ENCODE results near the gene KDM3A.

KDM3A gene

GRCh38 chr2:86416146-86416545 is 25.0 kb upstream of the KDM3A start:
- Histone ChIP-seq H2BK120ac (ENCODE audit: insufficient read depth, low read length, poor library complexity) (no peak overlapping the region), H4K8ac (ENCODE audit: low read depth, low read length) (no peak overlapping the region), H3K4ac (ENCODE audit: low read depth, low read length) (no peak overlapping the region), H3K9ac (ENCODE audit: low read length) (no peak overlapping the region), H4K12ac (ENCODE audit: low read depth, low read length) (no peak overlapping the region), H2BK12ac (ENCODE audit: low read length) (no peak overlapping the region), H3K4me3 (ENCODE audit: low read depth, low read length) (no peak overlapping the region), H4K91ac (ENCODE audit: low read depth, low read length) (no peak overlapping the region), H3K4me1 (ENCODE audit: control insufficient read depth in 1 of 2, insufficient read depth in 2 of 2, low read length in 2 of 2) (no peaks in the 10 kb centered on the region), H3K36me3 (ENCODE audit: control insufficient read depth in 1 of 2, insufficient read depth in 2 of 2, low read length in 2 of 2) (no peaks in the 10 kb centered on the region), H2BK5ac (ENCODE audit: low read depth, low read length, poor library complexity) (no peak overlapping the region), H3K79me2 (ENCODE audit: control insufficient read depth, insufficient read depth, low read length, poor library complexity) (no peaks in the 10 kb centered on the region), H3K4me2 (ENCODE audit: low read length) (no peak overlapping the region), H2AFZ (ENCODE audit: insufficient read depth, low read length, poor library complexity) (no peak overlapping the region), H3K79me1 (ENCODE audit: low read length) (no peaks in the 10 kb centered on the region), H3K27me3 (ENCODE audit: insufficient read depth, low read length) (no peaks in the 10 kb centered on the region), H2AK5ac (ENCODE audit: low read length) (no peak overlapping the region), H3K18ac (ENCODE audit: low read length) (no peak overlapping the region), H3K23ac (ENCODE audit: low read length) (no peak overlapping the region), H3K9me3 (ENCODE audit: insufficient read depth, low read depth, low read length) (no peaks in the 10 kb centered on the region), H3K14ac (ENCODE audit: low read length) (no peak overlapping the region), H3K27ac (ENCODE audit: low read depth, low read length) (no peak overlapping the region)
- no CpG with 5 or more reads among the region's 2 CpGs for WGBS (ENCODE audit: extremely low coverage, insufficient coverage, insufficient read length)
- no peak for DNase-seq

GRCh38 chr2:86417961-86418360 is 23.2 kb upstream of the KDM3A start:
- Histone ChIP-seq H3K9me3 (ENCODE audit: insufficient read depth, low read depth, low read length) (no peaks in the 10 kb centered on the region), H3K4me3 (ENCODE audit: low read depth, low read length) (no peak overlapping the region), H4K12ac (ENCODE audit: low read depth, low read length) (no peak overlapping the region), H4K91ac (ENCODE audit: low read depth, low read length) (no peak overlapping the region), H3K23ac (ENCODE audit: low read length) (no peak overlapping the region), H2BK12ac (ENCODE audit: low read length) (no peak overlapping the region), H3K36me3 (ENCODE audit: control insufficient read depth in 1 of 2, insufficient read depth in 2 of 2, low read length in 2 of 2) (no peaks in the 10 kb centered on the region), H2BK120ac (ENCODE audit: insufficient read depth, low read length, poor library complexity) (no peak overlapping the region), H3K4me1 (ENCODE audit: control insufficient read depth in 1 of 2, insufficient read depth in 2 of 2, low read length in 2 of 2) (no peaks in the 10 kb centered on the region), H3K79me2 (ENCODE audit: control insufficient read depth, insufficient read depth, low read length, poor library complexity) (no peaks in the 10 kb centered on the region), H3K79me1 (ENCODE audit: low read length) (no peaks in the 10 kb centered on the region), H3K4me2 (ENCODE audit: low read length) (no peak overlapping the region), H2AK5ac (ENCODE audit: low read length) (no peak overlapping the region), H3K27me3 (ENCODE audit: insufficient read depth, low read length) (no peaks in the 10 kb centered on the region), H3K14ac (ENCODE audit: low read length) (no peak overlapping the region), H3K27ac (ENCODE audit: low read depth, low read length) (no peak overlapping the region), H2BK5ac (ENCODE audit: low read depth, low read length, poor library complexity) (no peak overlapping the region), H3K9ac (ENCODE audit: low read length) (no peak overlapping the region), H3K18ac (ENCODE audit: low read length) (no peak overlapping the region), H2AFZ (ENCODE audit: insufficient read depth, low read length, poor library complexity) (no peak overlapping the region), H3K4ac (ENCODE audit: low read depth, low read length) (no peak overlapping the region), H4K8ac (ENCODE audit: low read depth, low read length) (no peak overlapping the region)
- DNase-seq: peak; percentile 60 to 68
- no CpG with 5 or more reads among the region's 1 CpG for WGBS (ENCODE audit: extremely low coverage, insufficient coverage, insufficient read length)

DNA sequence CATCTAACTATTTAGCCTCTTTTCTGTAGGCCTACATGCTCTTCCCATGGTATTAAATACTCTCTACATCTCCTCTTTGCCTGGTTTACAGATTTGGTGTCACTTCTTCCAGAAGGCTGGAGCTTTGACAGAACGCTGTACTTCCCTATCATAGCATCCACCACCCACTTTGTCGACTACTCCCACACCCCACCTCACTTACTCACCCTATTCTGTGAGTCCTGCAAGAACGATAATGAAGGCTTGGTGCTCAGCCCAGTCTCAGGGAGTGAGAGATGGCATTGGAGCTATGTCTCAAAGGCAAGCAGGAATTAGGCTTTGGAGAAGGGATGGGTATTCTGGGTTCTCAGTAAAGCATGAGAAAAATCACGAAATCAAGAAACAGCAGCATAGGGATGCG is 20.3 kb upstream of the KDM3A start:
- no peaks in the 10 kb centered on the region for H3K4me1 ChIP-seq (ENCODE audit: control insufficient read depth in 1 of 2, insufficient read depth in 2 of 2, low read length in 2 of 2)
- no peak overlapping the region for H4K8ac ChIP-seq (ENCODE audit: low read depth, low read length)
- no peak overlapping the region for H2AFZ ChIP-seq (ENCODE audit: insufficient read depth, low read length, poor library complexity)
- no peak overlapping the region for H2BK5ac ChIP-seq (ENCODE audit: low read depth, low read length, poor library complexity)
- no peak overlapping the region for H3K27ac ChIP-seq (ENCODE audit: low read depth, low read length)
- no peak overlapping the region for H3K9ac ChIP-seq (ENCODE audit: low read length)
- H3K4me3 ChIP-seq (ENCODE audit: low read depth, low read length): no peak overlapping the region
- no peak overlapping the region for H3K4me2 ChIP-seq (ENCODE audit: low read length)
- H3K27me3 ChIP-seq (ENCODE audit: insufficient read depth, low read length): no peaks in the 10 kb centered on the region
- no peak overlapping the region for H2BK12ac ChIP-seq (ENCODE audit: low read length)
- no peak for DNase-seq
- H3K18ac ChIP-seq (ENCODE audit: low read length): no peak overlapping the region
- H3K79me2 ChIP-seq (ENCODE audit: control insufficient read depth, insufficient read depth, low read length, poor library complexity): no peaks in the 10 kb centered on the region
- H3K79me1 ChIP-seq (ENCODE audit: low read length): no peaks in the 10 kb centered on the region
- H2AK5ac ChIP-seq (ENCODE audit: low read length): no peak overlapping the region
- no peak overlapping the region for H3K23ac ChIP-seq (ENCODE audit: low read length)
- no peak overlapping the region for H4K91ac ChIP-seq (ENCODE audit: low read depth, low read length)
- no peak overlapping the region for H3K4ac ChIP-seq (ENCODE audit: low read depth, low read length)
- H3K9me3 ChIP-seq (ENCODE audit: insufficient read depth, low read depth, low read length): no peaks in the 10 kb centered on the region
- no peak overlapping the region for H3K14ac ChIP-seq (ENCODE audit: low read length)
- H4K12ac ChIP-seq (ENCODE audit: low read depth, low read length): no peak overlapping the region
- H2BK120ac ChIP-seq (ENCODE audit: insufficient read depth, low read length, poor library complexity): no peak overlapping the region
- no peaks in the 10 kb centered on the region for H3K36me3 ChIP-seq (ENCODE audit: control insufficient read depth in 1 of 2, insufficient read depth in 2 of 2, low read length in 2 of 2)
- no CpG with 5 or more reads among the region's 5 CpGs for WGBS (ENCODE audit: extremely low coverage, insufficient coverage, insufficient read length)

- no peak overlapping the region for H3K4me2 ChIP-seq (ENCODE audit: low read length)
- H2BK12ac ChIP-seq (ENCODE audit: low read length): no peak overlapping the region
- DNase-seq: no peak
- no peak overlapping the region for H3K23ac ChIP-seq (ENCODE audit: low read length)
- H3K18ac ChIP-seq (ENCODE audit: low read length): no peak overlapping the region
- H2AFZ ChIP-seq (ENCODE audit: insufficient read depth, low read length, poor library complexity): no peak overlapping the region
- no peak overlapping the region for H4K12ac ChIP-seq (ENCODE audit: low read depth, low read length)
- no peak overlapping the region for H3K4ac ChIP-seq (ENCODE audit: low read depth, low read length)
- no peaks in the 10 kb centered on the region for H3K4me1 ChIP-seq (ENCODE audit: control insufficient read depth in 1 of 2, insufficient read depth in 2 of 2, low read length in 2 of 2)
- H3K27ac ChIP-seq (ENCODE audit: low read depth, low read length): no peak overlapping the region
- H2BK120ac ChIP-seq (ENCODE audit: insufficient read depth, low read length, poor library complexity): no peak overlapping the region
- H3K9me3 ChIP-seq (ENCODE audit: insufficient read depth, low read depth, low read length): peaks cover 4% of the 10 kb centered on the region
- H4K91ac ChIP-seq (ENCODE audit: low read depth, low read length): no peak overlapping the region
- no peak overlapping the region for H3K4me3 ChIP-seq (ENCODE audit: low read depth, low read length)
- no peaks in the 10 kb centered on the region for H3K79me2 ChIP-seq (ENCODE audit: control insufficient read depth, insufficient read depth, low read length, poor library complexity)
- no CpG with 5 or more reads among the region's 4 CpGs for WGBS (ENCODE audit: extremely low coverage, insufficient coverage, insufficient read length)
- H3K36me3 ChIP-seq (ENCODE audit: control insufficient read depth in 1 of 2, insufficient read depth in 2 of 2, low read length in 2 of 2): no peaks in the 10 kb centered on the region
- no peak overlapping the region for H2AK5ac ChIP-seq (ENCODE audit: low read length)
- no peak overlapping the region for H3K9ac ChIP-seq (ENCODE audit: low read length)
- H2BK5ac ChIP-seq (ENCODE audit: low read depth, low read length, poor library complexity): no peak overlapping the region
- no peak overlapping the region for H4K8ac ChIP-seq (ENCODE audit: low read depth, low read length)
- H3K14ac ChIP-seq (ENCODE audit: low read length): no peak overlapping the region
- H3K79me1 ChIP-seq (ENCODE audit: low read length): no peaks in the 10 kb centered on the region
- no peaks in the 10 kb centered on the region for H3K27me3 ChIP-seq (ENCODE audit: insufficient read depth, low read length)
Observed at GRCh38 chr2:86426271-86426670, 14.9 kb upstream of the KDM3A start.
